Calu3 (cell line): ENCODE results near the gene CFAP90. TPM values are rescaled to one million over a fixed set of nuclear protein-coding genes. Genes with fewer than 3 reads are reported as not detected.

ENCODE experiments used
- BruUV-seq: library from RNA; stranded (reverse); fragments of 400-500 nt; replicated peaks from 2 replicates; lab custom pipeline; 2021; lab: Mats Ljungman, UMichigan
- CTCF ChIA-PET: fragments of 300-600 bp; sonication (Branson Sonifier 250); formaldehyde crosslinking; loops from one replicate; lab custom pipeline; 2022; ENCODE audit warnings: antibody characterized with exemption; lab: Charles Lee
- DNase-seq: peaks from one replicate; pipeline ENCODE4 v3.0.0; 2022
- H3K27ac Mint-ChIP-seq: one replicate; pipeline ENCODE4 v1.8.0; 2022; ENCODE audit warnings: mixed read lengths; ENCODE audit not compliant: unreplicated experiment
- H3K27me3 Mint-ChIP-seq: one replicate; pipeline ENCODE4 v1.8.0; 2022; ENCODE audit warnings: mixed read lengths; ENCODE audit not compliant: unreplicated experiment
- H3K36me3 Mint-ChIP-seq: one replicate; pipeline ENCODE4 v1.8.0; 2022; ENCODE audit warnings: mild to moderate bottlenecking, moderate library complexity, mixed read lengths; ENCODE audit not compliant: insufficient read depth, unreplicated experiment
- H3K4me1 Mint-ChIP-seq: one replicate; pipeline ENCODE4 v1.8.0; 2022; ENCODE audit warnings: mild to moderate bottlenecking, low read depth, mixed read lengths; ENCODE audit not compliant: unreplicated experiment
- H3K4me3 Mint-ChIP-seq: one replicate; pipeline ENCODE4 v1.8.0; 2022; ENCODE audit warnings: mild to moderate bottlenecking, low read depth, moderate library complexity, mixed read lengths; ENCODE audit not compliant: unreplicated experiment
- H3K9me3 Mint-ChIP-seq: one replicate; pipeline ENCODE4 v1.8.0; 2022; ENCODE audit warnings: low read depth, mixed read lengths; ENCODE audit not compliant: unreplicated experiment
- intact Hi-C: fragments of 100-400 bp; cut with micrococcal nuclease; formaldehyde crosslinking; loops from one replicate; pipeline ENCODE4 v1.10.0; 2022; ENCODE audit not compliant: unreplicated experiment
- total RNA-seq: library from RNA; stranded (reverse); gene quantifications from 2 replicates; pipeline ENCODE4 v1.2.3, GENCODE V29; 2022
- TF ChIP-seq, protein P1 (sequence below): fragments of 200-600 bp; IDR thresholded peaks from one replicate; pipeline ENCODE4 v1.8.0; 2022; ENCODE audit warnings: antibody characterized with exemption; ENCODE audit not compliant: unreplicated experiment

CFAP90 gene
- total RNA-seq, 1 experiment from 2014 or later = not detected

DNA sequence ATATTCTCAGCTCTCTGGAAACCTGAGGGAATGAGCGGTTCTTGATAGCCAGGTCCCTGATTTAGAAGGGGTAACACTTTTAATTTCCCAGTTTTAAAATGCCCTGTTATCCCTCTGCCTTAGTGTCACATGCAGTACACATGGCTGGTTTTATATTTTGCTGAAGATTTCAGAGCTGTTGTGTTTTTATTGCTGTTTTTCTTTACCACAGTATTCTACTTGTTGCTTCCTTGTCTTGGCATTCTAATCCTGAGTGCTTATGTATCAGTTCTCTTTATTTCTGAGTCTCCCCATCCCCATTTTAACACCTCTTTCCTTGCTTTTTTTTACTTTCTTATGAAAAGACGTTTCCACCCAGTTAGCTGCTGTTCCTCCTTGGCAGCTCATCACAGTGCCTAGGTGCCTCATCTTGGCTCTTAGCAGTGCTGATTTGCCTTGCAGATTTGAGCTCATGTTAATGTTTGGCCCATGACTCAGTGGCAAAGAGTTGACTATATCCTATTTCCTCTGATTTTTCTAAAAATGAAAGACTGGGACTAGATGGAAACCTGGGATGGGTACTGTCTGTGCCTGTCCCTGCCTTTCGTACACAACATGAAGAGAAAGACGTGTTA lies 21.7 kb upstream of the CFAP90 start:
- no peak overlapping the region for H3K27ac Mint-ChIP-seq
- CTCF ChIA-PET = no interaction called here
- H3K27me3 Mint-ChIP-seq = no peaks in the 10 kb centered on the region
- no peaks in the 10 kb centered on the region for H3K9me3 Mint-ChIP-seq
- H3K4me1 Mint-ChIP-seq = peaks cover 50% of the 10 kb centered on the region
- no peak for DNase-seq
- TF ChIP-seq, protein P1, sequence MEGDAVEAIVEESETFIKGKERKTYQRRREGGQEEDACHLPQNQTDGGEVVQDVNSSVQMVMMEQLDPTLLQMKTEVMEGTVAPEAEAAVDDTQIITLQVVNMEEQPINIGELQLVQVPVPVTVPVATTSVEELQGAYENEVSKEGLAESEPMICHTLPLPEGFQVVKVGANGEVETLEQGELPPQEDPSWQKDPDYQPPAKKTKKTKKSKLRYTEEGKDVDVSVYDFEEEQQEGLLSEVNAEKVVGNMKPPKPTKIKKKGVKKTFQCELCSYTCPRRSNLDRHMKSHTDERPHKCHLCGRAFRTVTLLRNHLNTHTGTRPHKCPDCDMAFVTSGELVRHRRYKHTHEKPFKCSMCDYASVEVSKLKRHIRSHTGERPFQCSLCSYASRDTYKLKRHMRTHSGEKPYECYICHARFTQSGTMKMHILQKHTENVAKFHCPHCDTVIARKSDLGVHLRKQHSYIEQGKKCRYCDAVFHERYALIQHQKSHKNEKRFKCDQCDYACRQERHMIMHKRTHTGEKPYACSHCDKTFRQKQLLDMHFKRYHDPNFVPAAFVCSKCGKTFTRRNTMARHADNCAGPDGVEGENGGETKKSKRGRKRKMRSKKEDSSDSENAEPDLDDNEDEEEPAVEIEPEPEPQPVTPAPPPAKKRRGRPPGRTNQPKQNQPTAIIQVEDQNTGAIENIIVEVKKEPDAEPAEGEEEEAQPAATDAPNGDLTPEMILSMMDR = no peak
- BruUV-seq = no TSS peak
- peaks cover 37% of the 10 kb centered on the region for H3K36me3 Mint-ChIP-seq
- intact Hi-C loops = no loop called here
- H3K4me3 Mint-ChIP-seq = no peak overlapping the region

DNA sequence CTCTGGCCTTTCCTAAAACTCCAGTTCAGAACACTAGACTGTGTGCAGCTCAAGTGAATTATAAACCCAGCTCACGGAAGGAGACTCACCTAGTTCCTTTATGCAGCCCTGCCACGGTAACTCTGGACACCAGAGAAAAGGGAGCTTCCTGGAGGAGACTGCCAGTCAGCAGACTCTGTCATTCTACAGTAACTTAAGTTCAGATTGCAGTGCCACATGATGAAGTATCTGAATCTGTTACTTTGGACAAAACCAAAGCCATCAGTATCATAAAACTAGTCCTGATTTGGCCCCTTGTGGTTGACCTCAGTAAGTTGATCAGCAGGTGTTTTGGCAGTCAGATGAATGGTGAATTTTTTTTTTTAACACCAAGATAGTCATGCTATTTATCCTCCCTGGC lies 20.7 kb upstream of the CFAP90 start:
- BruUV-seq = no TSS peak
- no peaks in the 10 kb centered on the region for H3K27me3 Mint-ChIP-seq
- TF ChIP-seq, protein P1 = no peak
- intact Hi-C loops = no loop called here
- H3K27ac Mint-ChIP-seq = no peak overlapping the region
- no peak for DNase-seq
- H3K4me1 Mint-ChIP-seq = peaks cover 40% of the 10 kb centered on the region
- peak overlapping the region; percentile 88 for H3K4me3 Mint-ChIP-seq
- CTCF ChIA-PET = no interaction called here
- H3K36me3 Mint-ChIP-seq = peaks cover 31% of the 10 kb centered on the region
- H3K9me3 Mint-ChIP-seq = no peaks in the 10 kb centered on the region

DNA sequence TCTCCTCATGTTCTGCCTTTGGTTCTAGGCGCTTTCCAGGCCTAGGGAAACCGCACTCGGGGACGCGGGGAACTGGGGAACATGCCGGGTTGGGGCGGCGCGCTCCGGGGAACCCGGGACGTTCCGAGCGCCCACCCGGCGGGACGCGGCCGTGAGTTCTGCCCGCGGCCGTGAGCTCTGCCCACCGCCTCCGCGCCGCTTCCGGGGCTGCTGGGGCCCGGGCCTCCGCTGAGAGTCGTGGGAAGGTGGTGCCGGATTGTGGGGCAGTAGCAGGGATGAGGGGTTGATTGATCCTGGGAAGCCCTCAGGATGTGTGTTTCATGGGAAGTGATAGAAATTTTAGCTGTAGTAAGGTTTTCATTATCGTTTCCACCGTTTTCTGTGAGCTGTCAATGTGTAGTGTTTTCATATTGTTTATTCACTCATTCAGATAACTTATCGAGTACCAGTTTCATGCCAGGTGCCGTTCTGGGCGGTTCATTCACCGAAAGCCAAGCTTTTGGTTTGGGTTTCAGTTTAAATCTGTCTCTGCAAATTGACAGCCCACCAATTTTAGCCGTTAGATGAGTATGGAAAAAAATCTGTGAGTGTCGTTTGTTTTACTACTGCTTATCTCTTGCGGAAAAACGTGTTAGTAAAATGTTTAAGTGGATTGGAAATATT lies 18.7 kb upstream of the CFAP90 start:
- BruUV-seq = no TSS peak
- Mint-ChIP-seq H3K27ac (peak overlapping the region; percentile 78), H3K36me3 (peaks cover 27% of the 10 kb centered on the region), H3K4me1 (peaks cover 31% of the 10 kb centered on the region), H3K27me3 (no peaks in the 10 kb centered on the region), H3K9me3 (no peaks in the 10 kb centered on the region), H3K4me3 (peak overlapping the region; percentile 88)
- peak; percentile 9 for DNase-seq
- TF ChIP-seq, protein P1 = no peak
- intact Hi-C loops = no loop called here
- CTCF ChIA-PET = interaction anchor here (0.6 kb wide), 1 partner anchor 1367 kb away, joined by 3 read pairs; no protein-coding TSS in a partner anchor

DNA sequence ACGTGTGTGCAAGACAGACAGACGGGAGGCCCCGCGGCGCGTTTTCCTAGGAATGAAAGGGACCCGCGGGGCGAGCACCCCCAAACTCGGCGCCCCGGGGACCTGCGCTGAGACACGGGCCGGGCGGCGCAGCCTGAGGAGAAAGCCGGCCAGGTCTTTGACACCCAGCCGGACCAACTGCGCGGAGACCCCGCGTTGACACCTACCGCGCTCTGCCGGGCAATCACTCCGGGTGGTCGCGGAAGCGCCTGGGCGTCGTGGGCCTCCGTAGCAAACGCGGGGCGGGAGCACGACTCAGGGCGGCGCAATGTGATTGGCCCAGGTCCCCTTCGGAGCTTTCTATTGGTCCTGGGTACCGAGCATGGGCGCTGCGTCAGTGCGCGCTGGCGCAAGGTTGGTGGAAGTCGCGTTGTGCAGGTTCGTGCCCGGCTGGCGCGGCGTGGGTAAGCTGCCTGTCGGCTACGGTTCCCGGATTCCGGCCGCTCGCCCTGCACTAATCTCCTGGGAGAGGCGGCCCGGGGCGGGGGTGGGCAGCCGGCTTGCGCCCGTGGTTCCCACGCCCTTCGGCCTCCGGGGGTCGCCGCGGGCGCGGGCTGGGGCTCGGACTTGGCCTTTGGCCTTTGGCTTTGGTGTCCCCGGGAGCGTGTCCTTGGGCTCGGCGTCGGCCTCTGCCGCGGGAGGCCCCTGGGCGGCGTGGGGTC lies 18.0 kb upstream of the CFAP90 start, which contains the start of the genes FASTKD3 and MTRR:
FASTKD3 (minus strand) TSS at position 259 of the 701 bp plus-strand sequence. CDS start 948 bp downstream, outside the sequence.
MTRR (plus strand) TSS at position 376 of the 701 bp plus-strand sequence. CDS start 1,647 bp downstream, outside the sequence.
- intact Hi-C loops = no loop called here
- no TSS peak for BruUV-seq
- peak within 1 kb of the TSS; percentile 78 for H3K27ac Mint-ChIP-seq
- no peaks in the 10 kb centered on the region for H3K9me3 Mint-ChIP-seq
- TF ChIP-seq, protein P1 = no peak
- H3K36me3 Mint-ChIP-seq = peaks cover 29% of the 10 kb centered on the region
- CTCF ChIA-PET = no interaction called here
- H3K27me3 Mint-ChIP-seq = no peaks in the 10 kb centered on the region
- DNase-seq = peak; percentile 90
- H3K4me1 Mint-ChIP-seq = peaks cover 31% of the 10 kb centered on the region
- peak within 1 kb of the TSS; percentile 88 for H3K4me3 Mint-ChIP-seq
